A549 (cell line): ENCODE results near the gene IGLON5. TPM values are rescaled to one million over a fixed set of nuclear protein-coding genes. Genes with fewer than 3 reads are reported as not detected.

Source experiments
- ATAC-seq, 2 experiments: fragments of 200-7000 bp in 1 of 2; fragments of >200 bp in 1 of 2; cut with Nextera tagmentation in 1 of 2; cut with Tn5 transposase in 1 of 2; 3 replicates each; pipeline versions ENCODE4 v1.8.0 to v1.9.1; 2018 to 2020; ENCODE audit warnings: mild to moderate bottlenecking in 1 of 2, moderate library complexity in 1 of 2
- CTCF ChIA-PET: fragments of 300-600 bp; sonication (Branson Sonifier 250); formaldehyde crosslinking; extraction: SDS; loops from one replicate; lab custom pipeline; 2021; ENCODE audit warnings: antibody characterized with exemption, inconsistent platforms; lab: Yijun Ruan, JAX
- POLR2A ChIA-PET: fragments of 350-600 bp; formaldehyde crosslinking; extraction: SDS; loops from one replicate; lab custom pipeline; 2021; ENCODE audit warnings: antibody characterized with exemption, inconsistent platforms; lab: Yijun Ruan, JAX
- DNase-seq, 2 experiments: peaks; one replicate each; pipeline versions ENCODE4 v3.0.0 to v3.0.0-alpha.2; 2011 to 2016; ENCODE audit warnings: low read depth in 1 of 2, low spot score in 1 of 2
- FAIRE-seq: peaks from 2 replicates; lab custom pipeline; 2011; peaks lifted over from hg19 to GRCh38; lab: Jason Lieb, UNC
- H3K27ac ChIP-seq, 2 experiments: fragments of >200 bp; sonication (Bioruptor Twin); formaldehyde crosslinking; 3 replicates each; pipeline ENCODE4 v1.5.1; 2016 to 2017
- H3K4me1 ChIP-seq: fragments of >200 bp; sonication (Bioruptor Twin); formaldehyde crosslinking; 3 replicates; pipeline ENCODE4 v1.6.1; 2016
- H3K4me2 ChIP-seq: fragments of >200 bp; sonication (Bioruptor Twin); formaldehyde crosslinking; 3 replicates; pipeline ENCODE4 v1.6.1; 2016
- H3K4me3 ChIP-seq: fragments of >200 bp; sonication (Bioruptor Twin); formaldehyde crosslinking; 3 replicates; pipeline ENCODE4 v1.5.1; 2016
- H3K9me3 ChIP-seq: fragments of >200 bp; sonication (Bioruptor Twin); formaldehyde crosslinking; 3 replicates; pipeline ENCODE4 v1.6.1; 2016
- BCL3 ChIP-seq: fragments of >200 bp; sonication (Bioruptor Twin); formaldehyde crosslinking; IDR thresholded peaks from 3 replicates; pipeline ENCODE4 v1.6.1; 2016
- CBX2 ChIP-seq: fragments of 200-600 bp; sonication (generic); IDR thresholded peaks from 2 replicates; pipeline ENCODE4 v1.6.1; 2016; ENCODE audit warnings: low read depth, mild to moderate bottlenecking, borderline replicate concordance
- CHD2 ChIP-seq: fragments of 150-350 bp; IDR thresholded peaks from 2 replicates; pipeline ENCODE4 v1.6.1; 2014; ENCODE audit warnings: low read length; ENCODE audit not compliant: partially characterized antibody
- CHD4 ChIP-seq: fragments of 200-600 bp; sonication (generic); IDR thresholded peaks from 2 replicates; pipeline ENCODE4 v1.6.1; 2016; ENCODE audit warnings: antibody characterized with exemption, mild to moderate bottlenecking, borderline replicate concordance
- EHF ChIP-seq: fragments of 250-450 bp; sonication (Bioruptor Pico); IDR thresholded peaks from 2 replicates; pipeline ENCODE4 v1.5.0; 2020; ENCODE audit warnings: mild to moderate bottlenecking
- EHMT2 ChIP-seq: fragments of 200-600 bp; sonication (generic); IDR thresholded peaks from 2 replicates; pipeline ENCODE4 v1.6.1; 2016; ENCODE audit warnings: antibody characterized with exemption, low read depth, mild to moderate bottlenecking, moderate library complexity
- GATA3 ChIP-seq: IDR thresholded peaks from 2 replicates; pipeline ENCODE4 v1.6.1; 2012; ENCODE audit warnings: borderline replicate concordance
- HDAC2 ChIP-seq: fragments of 200-600 bp; sonication (generic); IDR thresholded peaks from 2 replicates; pipeline ENCODE4 v1.6.1; 2016
- HOXB13 ChIP-seq: fragments of 250-450 bp; sonication (Bioruptor Pico); IDR thresholded peaks from 2 replicates; pipeline ENCODE4 v1.5.0; 2020; ENCODE audit warnings: low read depth, mild to moderate bottlenecking, moderate library complexity
- HOXB5 ChIP-seq: fragments of 250-450 bp; sonication (Bioruptor Pico); IDR thresholded peaks from 2 replicates; pipeline ENCODE4 v1.5.0; 2020; ENCODE audit warnings: mild to moderate bottlenecking, moderate library complexity
- MAZ ChIP-seq: fragments of 150-350 bp; IDR thresholded peaks from 2 replicates; pipeline ENCODE4 v1.6.1; 2014; ENCODE audit warnings: antibody characterized with exemption, low read depth, low read length, borderline replicate concordance
- MYC ChIP-seq: IDR thresholded peaks from 2 replicates; pipeline ENCODE4 v1.6.1; 2012; ENCODE audit warnings: mild to moderate bottlenecking, inconsistent platforms, low read length, improper control_type of control experiment, borderline replicate concordance
- NR3C1 ChIP-seq: fragments of >200 bp; sonication (Bioruptor Twin); formaldehyde crosslinking; IDR thresholded peaks from 3 replicates; pipeline ENCODE4 v1.6.1; 2017
- POLR2A ChIP-seq: IDR thresholded peaks from 2 replicates; pipeline ENCODE4 v1.6.1; 2012; ENCODE audit warnings: mild to moderate bottlenecking, low read length
- POLR2AphosphoS2 ChIP-seq: conservative IDR thresholded peaks from 2 replicates; pipeline ENCODE4 v1.6.1; 2012; ENCODE audit warnings: low read length, improper control_type of control experiment, inconsistent platforms
- RCOR1 ChIP-seq: fragments of 150-350 bp; IDR thresholded peaks from 2 replicates; pipeline ENCODE4 v1.6.1; 2014; ENCODE audit warnings: antibody characterized with exemption, low read length, low read depth
- RFX5 ChIP-seq: fragments of 450-650 bp; IDR thresholded peaks from 2 replicates; pipeline ENCODE4 v1.7.1; 2014; ENCODE audit warnings: antibody characterized with exemption, mild to moderate bottlenecking, moderate library complexity
- USF2 ChIP-seq: fragments of 450-650 bp; IDR thresholded peaks from 2 replicates; pipeline ENCODE4 v1.6.1; 2014; ENCODE audit warnings: antibody characterized with exemption
- ZFP36 ChIP-seq: fragments of 450-650 bp; IDR thresholded peaks from 2 replicates; pipeline ENCODE4 v1.6.1; 2014; ENCODE audit warnings: borderline replicate concordance; ENCODE audit not compliant: partially characterized antibody
- WGBS: methylation state at CpG from one replicate; pipeline ENCODE4 v1.1.6; 2017; ENCODE audit errors: missing lambda C conversion rate; 5-methylcytosine and 5-hydroxymethylcytosine counted together
- polyA plus RNA-seq, 4 experiments: library from polyadenylated mRNA; depleted of rRNA in 3 of 4; stranded (reverse); fragments of >200 nt; fragmentation: RNase III in 1 of 4; extraction: RNeasy Plus Mini Kit Qiagen cat#74134 plus additional on column Dnase treatment in 1 of 4; gene quantifications; 2 replicates in 3 of 4; 3 replicates in 1 of 4; pipeline ENCODE4 v1.2.3, GENCODE V29; 2011 to 2017

The IGLON5 gene
- polyA plus RNA-seq, 2 of the 4 experiments (the other 2 are of a cell fraction): 0.04 to 0.06 TPM

- no peak for FAIRE-seq
- ChIA-PET CTCF (interaction anchor here (1.2 to 1.7 kb wide), 2 partner anchors 16 to 26 kb away, joined by 3 to 5 read pairs; partner anchors contain the start of gene NKG7), POLR2A (no interaction called here)
- no peak overlapping the region for H3K4me3 ChIP-seq
- H3K27ac ChIP-seq: no peak overlapping the region; a peak in 1 of 6 replicates
- no peak for ATAC-seq
- no peak overlapping the region for H3K4me2 ChIP-seq
- H3K4me1 ChIP-seq: peaks cover 48% of the 10 kb centered on the region
- TF ChIP-seq CBX2: no peak
- no peak for TF ChIP-seq CHD2
- no peak for TF ChIP-seq RFX5
- no peak for TF ChIP-seq POLR2A
- no peak for DNase-seq
- 91% methylated on average over 17 of the region's 17 CpGs for WGBS
- no peaks in the 10 kb centered on the region for H3K9me3 ChIP-seq
Measured at GRCh38 chr19:51346742-51347141, 35.3 kb downstream of the IGLON5 start.

DNA sequence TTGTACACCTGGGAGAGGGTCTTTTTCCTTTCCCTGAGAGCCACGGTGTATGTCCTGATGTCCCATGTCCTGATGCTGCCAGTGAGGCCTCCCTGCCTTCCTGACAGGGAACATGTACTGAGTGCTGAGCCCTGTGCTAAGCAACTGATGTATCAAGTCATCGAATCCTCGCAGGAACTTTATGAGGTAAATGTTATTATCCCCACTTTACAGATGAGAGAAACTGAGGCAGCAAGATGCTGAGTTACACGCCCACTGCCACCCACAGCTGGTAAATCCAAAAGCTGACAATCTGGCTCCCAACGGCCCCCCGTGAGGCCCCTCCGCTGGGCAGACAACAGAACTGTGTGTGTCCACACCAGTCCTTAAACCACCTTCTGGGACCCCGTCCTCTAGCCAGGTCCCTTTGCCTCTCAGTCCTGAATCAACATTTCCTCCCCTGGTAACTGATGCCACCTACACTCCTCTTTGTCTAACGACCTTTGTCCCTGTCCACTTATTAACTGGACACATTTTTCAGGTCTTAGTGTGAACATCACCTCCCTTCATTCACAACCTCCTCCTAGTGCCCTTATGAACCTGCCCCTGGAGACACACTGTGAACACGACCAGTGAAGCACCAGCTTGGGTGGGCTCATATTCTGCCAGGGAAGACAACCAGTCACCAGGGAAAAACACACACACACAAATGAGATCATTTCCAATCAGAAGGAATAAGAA is 35.9 kb downstream of the IGLON5 start:
- ATAC-seq: no peak
- Histone ChIP-seq H3K4me2 (peak overlapping the region; percentile 41; the same call in 2 of the 3 replicates), H3K9me3 (no peaks in the 10 kb centered on the region)
- 74% methylated on average over 10 of the region's 10 CpGs for WGBS
- TF ChIP-seq NR3C1 (no peak), MYC (no peak), EHMT2 (no peak), HOXB13 (no peak), HOXB5 (CRISPR knock-in tag) (no peak), CHD2 (no peak), CHD4 (no peak), MAZ (no peak), POLR2AphosphoS2 (no peak), USF2 (no peak), HDAC2 (no peak)
- TF ChIP-seq, all 56 proteins: peak for 0
- Histone ChIP-seq H3K27ac (peak overlapping the region; percentile 32 to 38; a peak in 2 of 6 replicates), H3K4me1 (peaks cover 42% of the 10 kb centered on the region), H3K4me3 (no peak overlapping the region)
- DNase-seq: no peak
- FAIRE-seq: no peak
- POLR2A ChIA-PET: no interaction called here
- CTCF ChIA-PET: interaction anchor here (0.7 to 1.7 kb wide), 3 partner anchors 16 to 25 kb away, joined by 3 to 5 read pairs (median 4); partner anchors contain the start of genes ETFB and NKG7

DNA sequence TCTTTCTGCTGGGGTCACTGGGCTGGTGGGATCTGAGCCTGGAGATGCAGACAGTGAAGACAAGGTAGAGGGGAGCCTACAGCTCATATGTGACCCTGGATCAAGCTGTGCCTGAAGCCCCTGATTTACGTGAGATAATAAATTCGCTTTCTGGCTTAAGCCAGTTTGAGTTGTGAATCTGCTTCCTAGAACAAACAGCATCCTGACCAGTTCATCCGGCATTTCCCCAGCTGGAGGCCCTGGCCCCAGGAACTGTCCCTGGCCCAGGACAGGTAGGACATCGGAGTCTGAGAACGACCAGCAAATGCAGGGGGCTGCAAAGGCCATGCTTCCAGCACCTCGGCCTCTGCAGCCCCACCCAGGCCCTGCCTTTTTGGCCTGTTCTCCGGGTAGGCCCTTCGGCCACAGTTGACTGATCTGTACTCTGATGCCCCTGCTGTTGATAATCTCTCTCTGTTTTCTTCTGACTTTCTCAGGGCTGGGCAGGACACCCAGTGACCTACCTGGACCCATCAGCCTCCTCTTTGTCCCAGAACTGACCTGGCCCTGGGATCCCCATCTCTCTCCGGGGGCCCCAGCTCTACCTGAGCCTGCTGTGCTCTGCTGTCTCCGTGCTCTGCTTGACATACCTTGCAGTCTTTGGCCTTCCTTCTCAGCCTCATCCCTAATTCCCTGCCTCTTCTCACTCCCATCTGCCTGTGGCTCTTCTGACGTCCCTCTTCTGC is 40.0 kb downstream of the IGLON5 start:
- ChIA-PET CTCF (interaction anchor here (1.0 to 2.3 kb wide), 5 partner anchors 11 to 28 kb away, joined by 3 to 12 read pairs (median 6); no protein-coding TSS in a partner anchor), POLR2A (interaction anchor here (4.2 kb wide), 1 partner anchor 11 kb away, joined by 42 read pairs; no protein-coding TSS in a partner anchor)
- no peak for FAIRE-seq
- ATAC-seq: peak; percentile 6 to 19; a peak in 3 of 6 replicates
- peak overlapping the region; percentile 83 to 84 for H3K27ac ChIP-seq
- no peak for DNase-seq
- no peak overlapping the region for H3K4me3 ChIP-seq
- TF ChIP-seq EHF (CRISPR knock-in tag) (no peak), GATA3 (no peak), ZFP36 (no peak), BCL3 (no peak), RCOR1 (no peak)
- WGBS: 90% methylated on average over 11 of the region's 11 CpGs
- H3K4me1 ChIP-seq: peaks cover 37% of the 10 kb centered on the region
- peak overlapping the region; percentile 49; the same call in 2 of the 3 replicates for H3K4me2 ChIP-seq
- no peaks in the 10 kb centered on the region for H3K9me3 ChIP-seq
